NCI-H2081 treated with DMSO at 0.1 percent for 48 hours (cell line): ENCODE measurements around the gene DYNLT1.
"Not testable (repeated sequence)": the region's sequence is repeated elsewhere in the genome, so short reads cannot be mapped to it uniquely, and the experiment has no call there.

Experiments
- DNase-seq: peaks from one replicate; lab custom pipeline; 2025; lab: John Stamatoyannopoulos, UW

Gene DYNLT1

DNA sequence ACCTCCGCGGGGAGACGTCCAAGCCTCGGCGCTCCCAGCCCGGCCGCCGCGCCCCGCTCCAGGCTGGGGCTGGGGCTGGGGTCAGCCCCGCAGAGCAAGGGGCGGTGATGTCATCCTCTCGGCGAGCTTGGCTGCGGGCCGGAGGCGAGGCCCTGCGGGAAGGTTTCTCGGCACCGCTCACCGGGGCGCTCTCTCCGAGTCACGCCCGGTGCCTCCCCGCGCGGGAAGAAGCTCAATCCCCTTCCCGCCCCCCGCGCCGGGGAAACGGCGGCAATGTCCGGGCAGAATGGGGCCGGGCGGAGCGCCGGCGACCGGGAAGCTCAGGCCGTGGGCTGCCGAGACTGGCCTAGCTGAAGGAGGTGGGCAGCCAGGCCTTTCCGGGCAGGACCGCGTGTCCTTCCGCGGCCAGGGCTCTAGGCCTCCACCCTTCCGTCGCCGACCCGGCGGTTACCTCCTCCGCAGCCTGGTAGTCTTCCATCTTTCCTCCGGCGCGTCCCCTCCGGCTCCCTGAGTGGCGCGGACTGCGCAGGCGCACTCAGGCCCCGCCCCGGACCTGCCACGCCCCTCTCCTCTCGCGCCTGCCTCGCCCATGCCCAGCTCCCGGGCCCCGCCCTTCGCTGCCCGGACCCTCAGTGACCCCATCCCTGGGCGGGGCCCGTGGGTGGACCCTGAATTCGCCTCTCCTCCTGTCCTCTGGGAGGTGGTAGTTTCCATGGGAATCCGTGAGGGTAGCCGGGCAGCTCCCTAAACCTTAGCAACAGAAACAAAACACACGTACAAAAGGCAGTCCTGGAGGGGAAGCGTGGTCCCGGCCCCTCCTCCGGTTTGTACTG, at the start of gene DYNLT1:
DYNLT1 (minus strand) TSS at position 513 of the 833 bp plus-strand sequence; CDS start at position 478, 35 bp downstream.
- no peak for DNase-seq

DNA sequence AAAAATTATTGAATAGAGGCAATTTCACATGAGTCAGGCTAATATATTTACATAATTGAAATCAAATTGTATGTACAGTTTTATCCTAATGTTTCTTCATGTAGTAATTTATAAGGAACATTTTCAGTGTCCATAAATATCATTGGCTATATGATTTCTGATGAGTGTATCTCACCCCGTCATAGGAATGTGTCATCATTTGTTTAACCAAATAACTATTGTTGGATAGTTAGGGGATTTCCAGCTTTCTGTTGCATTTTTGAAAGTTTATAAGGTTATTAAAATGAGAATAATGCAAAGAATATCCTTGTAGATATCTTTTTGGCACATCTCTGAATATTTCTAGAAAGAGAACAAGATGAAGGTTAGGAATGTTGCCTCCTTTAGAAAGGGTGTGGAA, 44.3 kb upstream of the DYNLT1 start:
- DNase-seq: no peak

DNA sequence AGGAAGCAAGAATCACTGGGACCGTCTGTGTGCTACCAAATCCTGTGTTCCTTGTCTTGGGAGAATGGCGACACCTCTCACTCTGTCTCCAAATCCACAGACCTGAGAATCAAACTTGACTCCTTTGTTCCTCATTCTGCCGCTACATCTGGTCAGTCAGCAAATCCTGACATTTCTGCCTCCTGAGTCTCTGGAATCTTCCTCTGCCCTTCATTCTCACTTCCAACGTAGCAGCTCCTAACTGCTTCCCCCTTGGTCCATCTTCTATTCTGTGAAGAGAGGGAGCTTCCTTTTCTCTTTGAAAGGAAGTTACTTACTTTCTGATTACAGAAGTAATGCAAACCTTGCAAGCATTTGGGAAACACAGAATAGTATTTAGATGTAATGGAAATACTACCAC, 43.0 kb upstream of the DYNLT1 start:
- DNase-seq: no peak

DNA sequence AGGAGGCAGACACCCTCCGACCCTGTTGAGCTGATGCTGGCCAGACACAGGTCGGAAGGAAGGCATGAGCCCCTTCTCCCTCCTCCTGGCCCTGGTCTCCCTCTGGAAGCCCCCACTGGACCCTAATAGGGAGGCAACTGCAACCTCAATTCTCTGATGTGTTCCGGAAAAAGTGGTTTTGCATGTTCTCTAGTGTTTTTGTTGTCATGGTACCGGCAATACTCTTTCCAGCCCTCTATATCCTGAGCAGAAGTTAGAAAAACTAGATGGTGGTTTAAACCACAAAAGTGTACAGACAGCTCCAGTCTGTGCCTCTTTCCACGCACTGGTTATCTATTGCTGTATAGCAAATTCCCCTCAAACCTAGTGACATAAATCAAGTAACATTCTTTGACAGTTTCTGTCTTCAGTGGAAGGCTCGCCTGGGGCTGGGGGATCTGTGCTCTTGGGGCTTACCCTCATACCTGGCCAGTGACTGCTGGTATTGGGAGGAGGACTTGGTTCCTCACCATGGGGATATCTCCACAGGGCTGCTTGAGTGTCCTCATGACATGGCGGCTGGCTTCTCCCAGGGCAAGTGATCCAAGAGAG, 42.3 kb upstream of the DYNLT1 start:
- DNase-seq: no peak

DNA sequence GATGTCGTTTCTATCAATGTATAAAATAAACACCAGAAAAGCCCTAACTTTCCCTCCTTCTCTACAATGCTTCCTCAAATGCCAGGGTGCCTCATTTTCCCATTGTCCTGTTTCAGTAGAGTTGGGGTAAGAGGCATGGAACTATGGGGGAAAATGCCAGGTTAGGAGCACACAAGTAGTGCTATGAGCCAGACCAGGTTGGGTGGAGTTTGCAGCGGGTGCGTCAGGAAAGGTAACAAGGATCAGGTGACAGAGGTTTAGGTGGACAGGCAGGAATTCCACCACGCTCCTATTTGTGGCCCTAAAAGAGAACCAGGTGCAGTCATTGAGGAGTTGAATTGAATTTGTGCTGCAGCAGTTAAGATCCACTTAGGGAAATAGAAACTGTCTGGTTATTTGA, 41.8 kb upstream of the DYNLT1 start:
- no peak for DNase-seq

DNA sequence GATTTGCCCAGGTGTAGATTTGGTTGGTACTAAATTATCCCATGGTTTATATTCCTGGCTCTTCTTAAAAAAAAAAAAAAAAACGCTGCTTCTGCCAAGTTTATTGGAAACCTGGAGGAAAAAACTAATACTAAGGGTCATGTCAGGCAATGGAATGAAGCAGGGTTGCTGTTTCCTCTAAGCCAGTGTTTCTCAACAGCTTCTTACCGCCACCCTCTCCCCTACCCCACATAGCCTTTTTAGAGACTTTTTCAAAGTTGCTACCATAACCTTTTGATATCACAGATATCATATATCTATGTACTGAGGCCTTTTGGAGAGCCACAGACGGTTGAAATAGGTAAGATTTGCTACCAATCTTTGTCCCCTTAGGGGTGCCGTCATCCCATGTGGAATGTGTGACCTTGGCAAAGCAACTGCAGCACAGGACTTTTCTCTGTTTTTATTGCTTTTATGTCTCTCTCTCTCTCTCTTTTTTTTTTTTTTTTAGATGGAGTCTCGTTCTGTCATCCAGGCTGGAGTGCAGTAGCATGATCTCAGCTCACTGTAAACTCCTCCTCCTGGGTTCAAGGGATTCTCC, 40.3 kb upstream of the DYNLT1 start:
- DNase-seq: no peak

DNA sequence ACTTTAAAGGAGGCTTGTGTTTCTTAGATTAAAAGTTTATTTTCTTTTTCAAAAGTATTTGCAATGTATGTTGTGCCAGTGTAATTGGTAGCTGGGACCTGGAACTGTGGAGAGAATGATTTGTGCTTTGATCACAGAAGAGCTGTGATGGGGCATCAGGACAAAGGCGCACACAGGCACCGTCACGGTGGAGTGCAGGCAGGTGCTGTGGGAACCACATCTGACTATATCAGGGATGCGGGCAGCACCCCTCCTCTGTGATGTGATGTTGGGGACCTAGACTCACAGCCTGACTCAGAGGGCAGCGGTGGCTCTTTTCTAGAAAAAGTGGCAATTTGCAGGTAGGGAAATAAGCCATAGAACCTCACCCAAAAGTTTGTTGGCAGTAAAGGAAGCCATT, 39.8 kb upstream of the DYNLT1 start:
- no peak for DNase-seq

DNA sequence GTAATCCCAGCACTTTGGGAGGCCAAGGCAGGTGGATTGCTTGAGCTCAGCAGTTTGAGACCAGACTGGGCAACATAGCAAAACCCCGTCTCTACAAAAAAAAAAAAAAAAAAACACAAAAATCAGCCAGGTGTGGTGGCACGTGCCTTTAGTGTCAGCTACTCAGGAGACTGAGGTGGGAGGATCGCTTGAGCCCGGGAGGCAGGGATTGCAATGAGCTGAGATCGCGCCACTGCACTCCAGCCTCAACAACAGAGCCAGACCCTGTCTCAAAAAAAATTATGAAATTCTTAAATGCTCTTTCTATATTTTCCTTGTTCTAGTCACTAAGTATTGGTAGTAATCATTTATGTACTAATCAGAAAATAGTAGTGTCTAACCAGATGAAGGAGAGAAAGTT, 35.9 kb upstream of the DYNLT1 start:
- no peak for DNase-seq

DNA sequence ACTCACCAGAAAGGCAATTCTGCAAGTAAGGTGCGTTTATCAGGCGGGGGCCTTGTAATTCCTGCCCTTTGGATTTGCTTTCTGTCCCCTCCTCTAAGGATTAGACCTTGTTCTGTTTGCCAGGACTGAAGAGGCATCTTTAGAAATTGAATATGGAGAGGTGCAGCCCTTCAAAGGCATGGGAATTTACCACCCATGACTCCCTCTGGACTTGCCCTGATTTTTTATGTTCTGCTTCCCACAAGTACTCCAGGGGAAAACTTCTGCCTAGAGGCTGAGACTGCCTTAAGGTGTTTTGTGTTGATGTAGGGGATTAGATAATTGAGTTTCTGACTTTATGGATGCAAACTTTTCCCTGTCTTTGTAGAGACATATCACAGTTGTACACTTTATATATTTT, 35.5 kb upstream of the DYNLT1 start:
- DNase-seq: no peak

DNA sequence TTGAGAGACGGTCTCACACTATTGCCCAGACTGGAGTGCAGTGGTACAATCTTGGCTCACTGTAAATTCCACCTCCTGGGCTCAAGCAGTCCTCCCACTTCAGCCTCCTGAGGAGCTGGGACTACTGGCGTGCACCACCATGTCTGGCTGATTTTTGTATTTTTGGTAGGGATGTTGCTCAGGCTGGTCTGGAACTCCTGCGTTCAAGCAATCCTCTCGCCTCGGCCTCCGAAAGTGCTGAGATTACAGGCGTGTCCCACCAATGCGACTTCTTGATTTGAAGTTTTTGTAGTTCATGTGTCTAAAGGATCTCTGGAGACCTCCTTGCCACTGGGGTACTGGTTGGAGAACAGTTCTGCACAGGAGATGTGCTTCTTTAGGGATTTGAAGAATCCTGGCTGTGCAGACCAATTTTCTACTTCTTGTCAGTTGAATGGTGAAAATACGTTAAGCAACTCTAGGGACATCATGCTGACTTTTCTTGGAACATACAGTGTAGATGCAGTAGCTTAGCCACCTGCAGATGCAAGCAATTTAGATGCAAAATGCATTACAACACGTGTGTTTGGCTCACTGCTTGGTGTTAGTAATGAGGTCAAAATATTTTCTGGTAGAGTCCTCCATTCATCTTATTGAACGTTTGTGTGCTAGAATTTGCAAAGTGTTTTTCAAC, 33.5 kb upstream of the DYNLT1 start:
- no peak for DNase-seq

DNA sequence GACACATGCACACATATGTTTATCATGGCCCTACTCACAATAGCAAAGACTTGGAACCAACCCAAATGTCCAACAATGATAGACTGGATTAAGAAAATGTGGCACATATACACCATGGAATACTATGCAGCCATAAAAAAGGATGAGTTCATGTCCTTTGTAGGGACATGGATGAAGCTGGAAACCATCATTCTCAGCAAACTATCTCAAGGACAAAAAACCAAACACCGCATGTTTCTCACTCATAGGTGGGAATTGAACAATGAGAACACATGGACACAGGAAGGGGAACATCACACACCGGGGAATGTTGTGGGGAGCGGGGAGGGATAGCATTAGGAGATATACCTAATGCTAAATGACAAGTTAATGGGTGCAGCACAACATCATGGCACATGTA, 32.6 kb upstream of the DYNLT1 start:
- DNase-seq: not testable (repeated sequence)

DNA sequence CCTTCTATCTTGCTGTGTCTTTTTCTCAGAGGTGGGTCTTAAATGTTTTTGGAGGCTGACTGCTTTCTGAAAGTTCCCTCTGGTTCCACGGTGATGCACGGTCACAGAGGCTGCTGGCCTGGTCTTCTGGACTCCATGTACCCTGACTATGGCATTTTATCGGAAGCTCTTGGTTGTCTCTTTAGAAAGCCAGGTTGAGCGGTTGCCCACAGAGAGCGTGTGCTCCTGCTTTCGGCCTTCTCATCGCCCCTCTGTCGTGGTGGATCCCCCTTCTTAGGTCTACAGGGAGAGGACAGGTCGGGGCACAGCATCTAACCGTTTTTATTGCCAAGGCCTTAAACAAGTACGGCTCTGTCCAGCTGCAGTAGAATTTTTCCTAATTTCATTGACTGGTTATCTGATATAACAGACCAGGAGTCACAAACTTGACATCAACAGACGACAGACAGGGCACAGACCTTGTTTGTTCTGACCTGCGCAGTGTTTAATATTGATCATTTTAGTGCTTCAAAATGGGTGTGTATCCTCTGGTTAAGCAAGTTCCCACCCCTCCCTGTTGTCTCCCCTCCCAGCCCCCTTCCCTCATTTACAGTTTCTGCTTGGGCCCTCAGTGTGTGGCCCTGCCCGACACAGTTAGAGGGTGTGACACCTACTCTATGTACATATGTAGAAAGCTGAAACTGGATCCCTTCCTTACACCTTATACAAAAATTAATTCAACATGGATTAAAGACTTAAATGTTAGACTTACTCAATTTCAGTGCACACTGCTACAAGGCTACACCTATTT, 30.0 kb upstream of the DYNLT1 start:
- no peak for DNase-seq

DNA sequence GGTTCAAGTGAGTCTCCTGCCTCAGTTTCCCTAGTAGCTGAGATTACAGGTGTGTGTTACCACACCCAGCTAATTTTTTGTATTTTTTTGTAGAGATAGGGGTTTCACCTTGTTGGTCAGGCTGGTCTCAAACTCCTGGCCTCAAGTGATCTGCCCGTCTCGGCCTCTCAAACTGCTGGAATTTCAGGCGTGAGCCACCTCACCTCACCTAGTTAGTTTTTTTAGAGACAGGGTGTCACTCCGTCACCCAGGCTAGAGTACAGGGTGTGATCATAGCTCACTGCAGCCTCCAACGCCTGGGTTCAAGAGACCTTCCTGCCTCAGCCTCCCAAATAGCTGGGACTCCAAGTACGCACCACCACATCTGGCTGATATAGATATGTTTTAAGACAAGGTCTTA, 28.2 kb upstream of the DYNLT1 start:
- no peak for DNase-seq

DNA sequence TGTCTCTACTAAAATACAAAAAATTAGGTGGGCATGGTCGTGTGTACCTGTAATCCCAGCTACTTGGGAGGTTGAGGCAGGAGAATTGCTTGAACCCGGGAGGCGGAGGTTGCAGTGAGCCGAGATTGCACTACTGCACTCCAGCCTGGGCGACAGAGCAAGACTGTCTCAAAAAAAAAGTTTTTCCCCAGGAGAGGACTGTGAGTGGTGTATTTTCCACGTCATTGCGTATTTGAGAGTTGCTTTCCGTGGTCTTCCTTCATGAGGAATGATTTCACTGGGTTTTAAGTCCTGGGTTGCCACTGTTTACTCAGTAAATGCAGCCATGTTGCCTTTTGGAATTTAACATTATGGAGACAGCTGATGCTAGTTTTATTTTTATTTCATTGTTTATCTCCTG, 27.6 kb upstream of the DYNLT1 start:
- DNase-seq: not testable (repeated sequence)

DNA sequence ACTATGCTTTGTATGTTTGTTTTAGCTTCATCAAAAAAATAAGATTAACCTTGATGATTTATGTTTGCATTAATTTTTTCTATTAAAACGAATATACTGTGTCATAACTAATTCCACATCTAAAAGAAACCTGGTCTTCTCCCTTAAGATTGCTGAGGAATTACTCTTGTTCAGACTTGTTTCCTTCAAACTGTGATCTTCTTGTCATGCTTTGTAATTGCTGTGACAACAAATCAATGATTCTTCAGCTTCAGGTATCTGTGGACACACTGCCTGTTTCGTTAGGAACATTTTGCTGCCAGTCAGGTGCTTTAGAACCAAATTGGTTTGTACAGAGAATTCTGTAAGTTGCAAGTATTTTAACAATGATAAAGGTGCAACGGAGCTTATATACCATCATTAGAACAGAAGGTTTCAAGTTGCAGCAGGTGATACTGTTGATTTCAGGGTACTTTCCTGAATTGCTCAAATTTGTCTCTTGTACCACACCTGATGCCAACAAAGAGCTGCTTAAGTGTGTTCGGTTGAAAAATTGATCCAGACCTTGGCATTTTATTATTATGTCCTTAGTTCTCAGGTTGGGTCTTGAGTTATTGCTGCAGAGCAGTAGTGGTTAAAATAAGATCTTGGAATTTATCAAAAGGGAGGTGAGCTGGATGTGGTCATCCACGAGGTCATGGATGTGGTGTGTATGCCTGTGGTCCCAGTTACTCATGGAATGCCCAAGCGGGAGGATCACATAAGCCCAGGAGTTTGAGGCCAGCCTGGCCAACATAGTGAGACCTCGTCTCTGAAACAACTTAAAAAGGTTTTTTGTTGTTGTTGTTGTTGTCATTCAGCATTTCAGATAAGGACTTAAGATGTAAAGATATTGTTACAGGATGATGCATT, 24.8 kb upstream of the DYNLT1 start:
- no peak for DNase-seq

DNA sequence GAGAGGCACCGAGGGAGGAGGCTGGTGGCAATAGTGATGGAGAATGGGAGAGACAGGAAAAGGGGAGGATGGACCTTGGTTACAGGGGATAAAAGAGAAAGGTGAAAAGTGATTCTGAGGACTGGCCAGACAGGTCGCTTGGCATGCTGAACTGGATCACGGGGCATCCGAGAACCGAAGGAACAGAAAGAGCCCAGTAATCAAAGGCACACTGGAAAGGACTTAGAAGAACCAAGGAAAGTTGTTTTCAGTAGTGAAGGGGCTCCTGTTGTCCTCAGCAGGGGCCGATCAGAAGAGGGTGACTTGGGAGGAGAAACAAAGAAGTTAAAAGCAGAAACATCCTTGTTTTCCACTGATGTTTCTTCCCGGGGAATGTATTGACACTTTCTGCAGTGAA, 24.2 kb upstream of the DYNLT1 start:
- no peak for DNase-seq

DNA sequence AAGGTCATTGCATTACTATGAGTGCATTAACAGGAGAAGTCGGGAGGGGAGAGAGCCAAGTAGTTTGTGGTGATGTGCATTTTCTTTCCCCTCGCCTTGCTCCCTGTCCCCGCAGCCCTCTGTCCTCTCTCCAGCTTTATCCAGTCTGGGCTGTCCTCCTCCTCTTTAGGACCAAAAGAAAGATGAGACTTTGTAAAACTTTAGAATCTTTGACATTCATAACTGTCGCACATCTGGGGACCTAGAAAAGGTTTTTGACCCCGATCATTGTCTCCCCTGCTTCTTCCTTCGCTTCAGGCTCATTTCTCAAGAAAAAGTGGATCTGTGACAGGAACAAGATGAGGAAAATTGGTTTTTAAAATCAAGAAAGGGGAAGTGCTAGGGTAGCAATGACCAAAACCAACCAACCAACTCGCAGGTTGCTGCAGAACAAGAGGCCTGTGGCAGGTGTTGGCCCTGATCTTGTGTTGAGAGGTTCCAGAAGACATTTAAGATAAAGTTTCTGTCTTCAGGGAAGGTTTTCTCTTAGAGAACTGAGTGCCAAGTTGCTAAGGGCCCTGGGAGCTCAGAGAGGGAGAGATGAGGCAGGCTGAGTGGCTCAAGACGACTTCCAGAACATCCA, 22.9 kb upstream of the DYNLT1 start:
- no peak for DNase-seq

DNA sequence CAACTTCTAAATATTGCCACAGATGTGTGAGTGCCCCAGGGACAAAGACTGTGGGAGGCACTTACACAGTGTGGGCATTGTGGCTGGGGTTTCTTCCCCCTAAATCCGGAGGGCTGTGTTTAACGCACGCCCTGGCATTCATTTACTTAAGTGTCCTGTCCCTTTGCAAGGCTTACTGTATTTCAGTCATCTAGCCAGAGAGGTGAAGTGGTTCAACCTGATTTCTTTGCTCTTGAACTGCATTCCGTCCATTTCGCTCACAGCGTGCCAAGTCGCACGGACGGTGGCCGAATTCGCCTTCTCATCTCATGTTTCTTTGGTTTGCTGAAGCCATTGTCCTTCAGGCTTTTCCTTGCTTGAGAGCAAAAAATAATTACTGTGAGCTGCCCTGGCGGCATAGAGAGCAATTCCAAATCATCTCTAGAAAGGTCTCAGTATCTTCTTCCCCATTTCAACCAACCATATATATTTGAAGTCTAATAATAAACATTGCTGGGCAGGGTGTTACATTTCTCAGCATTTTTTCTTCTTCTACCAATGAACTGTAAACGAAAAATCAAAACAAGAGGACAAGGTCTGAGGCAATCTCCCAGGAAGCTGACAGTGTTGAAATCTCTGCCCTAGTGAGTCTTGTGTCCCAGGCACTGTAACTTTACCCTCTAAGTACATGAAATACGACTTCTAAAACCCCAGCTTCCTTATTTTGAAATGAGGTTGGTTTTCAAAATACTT, 22.3 kb upstream of the DYNLT1 start:
- no peak for DNase-seq

DNA sequence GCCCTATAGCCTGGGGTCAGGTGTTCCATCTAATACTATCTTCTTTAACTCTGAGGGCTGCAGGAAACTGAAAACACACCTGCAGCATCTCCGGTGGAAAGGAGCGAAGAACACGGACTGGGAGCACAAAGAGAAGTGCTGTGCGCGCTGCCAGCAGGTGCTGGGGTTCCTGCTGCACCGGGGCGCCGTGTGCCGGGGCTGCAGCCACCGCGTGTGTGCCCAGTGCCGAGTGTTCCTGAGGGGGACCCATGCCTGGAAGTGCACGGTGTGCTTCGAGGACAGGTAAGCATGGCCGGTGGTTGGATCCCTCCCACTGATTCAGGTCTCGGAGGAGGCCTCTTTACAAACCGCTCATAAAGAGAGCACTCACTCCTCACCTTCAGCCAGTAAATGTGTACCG, 20.8 kb upstream of the DYNLT1 start:
- no peak for DNase-seq

DNA sequence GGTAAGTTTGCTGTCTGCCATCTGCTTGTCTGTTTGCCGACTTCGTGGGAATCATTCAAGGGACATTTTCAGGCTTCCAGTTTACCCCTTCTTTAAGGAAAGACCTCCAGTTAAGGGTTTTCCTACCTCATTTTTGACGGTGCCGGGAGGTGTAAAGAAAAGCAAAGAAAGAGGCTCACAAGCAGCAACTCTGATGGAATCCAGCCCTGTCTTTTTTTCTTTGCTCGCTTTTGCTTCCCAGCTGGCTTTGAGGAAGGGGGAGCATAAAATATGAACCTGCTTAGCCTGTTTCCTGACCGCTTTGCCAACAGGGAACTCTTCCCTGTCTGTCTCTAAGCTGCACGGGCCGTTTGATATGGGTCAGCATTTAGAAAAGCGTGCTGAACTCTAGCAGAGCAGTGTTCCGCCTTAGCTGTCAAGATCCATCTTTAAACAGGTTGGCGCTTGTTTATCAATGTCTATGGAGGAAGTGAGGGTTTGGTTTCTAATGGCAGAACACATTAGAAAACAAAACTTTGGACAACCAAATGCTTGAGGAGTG, 19.2 kb upstream of the DYNLT1 start:
- DNase-seq: no peak
